GM04504 (cell line): ENCODE measurements around the gene SERPINA1.
A peak's percentile ranks its signal among the peaks of the same experiment; 100 is the strongest.
"Not testable (repeated sequence)": the region's sequence is repeated elsewhere in the genome, so short reads cannot be mapped to it uniquely, and the experiment has no call there.

Source experiments
- DNase-seq: peaks from one replicate; pipeline ENCODE4 v3.0.0-alpha.2; 2012; ENCODE audit warnings: low read depth

The SERPINA1 gene

GRCh38 chr14:94346065-94346786 lies 42.2 kb downstream of the SERPINA1 start:
- not testable (repeated sequence) for DNase-seq

- DNase-seq = peak; percentile 92
These were observed 42.9 kb downstream of the SERPINA1 start for GRCh38 chr14:94345344-94346064.

- no peak for DNase-seq
These were observed 44.0 kb downstream of the SERPINA1 start for GRCh38 chr14:94344389-94344788.

- no peak for DNase-seq
These were observed 45.0 kb downstream of the SERPINA1 start for GRCh38 chr14:94343238-94344005.

GRCh38 chr14:94342334-94342934 lies 46.0 kb downstream of the SERPINA1 start:
- DNase-seq = peak; percentile 99

- no peak for DNase-seq
These were observed 46.6 kb downstream of the SERPINA1 start for GRCh38 chr14:94341656-94342333.

GRCh38 chr14:94340533-94340932 lies 47.9 kb downstream of the SERPINA1 start:
- no peak for DNase-seq

GRCh38 chr14:94338023-94338422 lies 50.4 kb downstream of the SERPINA1 start:
- DNase-seq = no peak

- DNase-seq = no peak
These were observed 51.1 kb downstream of the SERPINA1 start for GRCh38 chr14:94337274-94337673.

- no peak for DNase-seq
These were observed 53.5 kb downstream of the SERPINA1 start for GRCh38 chr14:94334872-94335271.

GRCh38 chr14:94332587-94332986 lies 55.8 kb downstream of the SERPINA1 start:
- no peak for DNase-seq

GRCh38 chr14:94332063-94332583 lies 56.3 kb downstream of the SERPINA1 start:
- no peak for DNase-seq

- no peak for DNase-seq
These were observed 56.9 kb downstream of the SERPINA1 start for GRCh38 chr14:94331462-94331861.

- DNase-seq = no peak
These were observed 57.5 kb downstream of the SERPINA1 start for GRCh38 chr14:94330857-94331256.

GRCh38 chr14:94330432-94330831 lies 58.0 kb downstream of the SERPINA1 start:
- DNase-seq = no peak

GRCh38 chr14:94329857-94330256 lies 58.5 kb downstream of the SERPINA1 start:
- no peak for DNase-seq

GRCh38 chr14:94328196-94328595 lies 60.2 kb downstream of the SERPINA1 start:
- DNase-seq = no peak
